Measurements from ENCODE around the gene JAK3.

DNA sequence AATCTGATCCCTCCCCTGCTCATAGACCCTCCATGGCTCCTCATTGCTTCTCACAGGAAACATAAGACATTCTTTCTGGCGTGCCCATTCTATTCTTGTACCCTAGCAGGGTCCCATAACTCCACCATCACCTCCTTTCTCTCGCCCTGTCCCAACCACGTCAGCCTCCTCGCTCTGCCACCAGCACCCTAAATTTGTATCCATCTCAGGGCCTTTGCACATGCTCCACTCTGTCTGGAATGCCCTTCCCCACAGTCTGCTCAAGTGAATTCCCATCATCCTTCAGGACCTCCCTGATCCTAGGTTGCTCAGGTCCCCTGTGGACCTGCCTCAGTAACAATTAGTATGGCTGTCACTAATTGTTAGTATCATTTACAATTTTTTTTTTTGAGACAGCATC is 42.4 kb downstream of the JAK3 start:
- TF ChIP-seq, protein P1, sequence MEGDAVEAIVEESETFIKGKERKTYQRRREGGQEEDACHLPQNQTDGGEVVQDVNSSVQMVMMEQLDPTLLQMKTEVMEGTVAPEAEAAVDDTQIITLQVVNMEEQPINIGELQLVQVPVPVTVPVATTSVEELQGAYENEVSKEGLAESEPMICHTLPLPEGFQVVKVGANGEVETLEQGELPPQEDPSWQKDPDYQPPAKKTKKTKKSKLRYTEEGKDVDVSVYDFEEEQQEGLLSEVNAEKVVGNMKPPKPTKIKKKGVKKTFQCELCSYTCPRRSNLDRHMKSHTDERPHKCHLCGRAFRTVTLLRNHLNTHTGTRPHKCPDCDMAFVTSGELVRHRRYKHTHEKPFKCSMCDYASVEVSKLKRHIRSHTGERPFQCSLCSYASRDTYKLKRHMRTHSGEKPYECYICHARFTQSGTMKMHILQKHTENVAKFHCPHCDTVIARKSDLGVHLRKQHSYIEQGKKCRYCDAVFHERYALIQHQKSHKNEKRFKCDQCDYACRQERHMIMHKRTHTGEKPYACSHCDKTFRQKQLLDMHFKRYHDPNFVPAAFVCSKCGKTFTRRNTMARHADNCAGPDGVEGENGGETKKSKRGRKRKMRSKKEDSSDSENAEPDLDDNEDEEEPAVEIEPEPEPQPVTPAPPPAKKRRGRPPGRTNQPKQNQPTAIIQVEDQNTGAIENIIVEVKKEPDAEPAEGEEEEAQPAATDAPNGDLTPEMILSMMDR (IDR thresholded peaks at IDR 0.05; ENCODE audit: low read depth, low read length) = no peak
- no peak for TF ChIP-seq EZH2phosphoT487 (IDR thresholded peaks at IDR 0.05; ENCODE audit: low read depth)

Data from OCI-LY3 (cell line).